ENCODE data around the gene MAP1A. TPM values are rescaled to one million over a fixed set of nuclear protein-coding genes. Genes with fewer than 3 reads are reported as not detected.

Gene MAP1A
- total and polyA plus RNA-seq, 2 experiments from 2014 or later: 0.81 to 2.0 TPM

DNA sequence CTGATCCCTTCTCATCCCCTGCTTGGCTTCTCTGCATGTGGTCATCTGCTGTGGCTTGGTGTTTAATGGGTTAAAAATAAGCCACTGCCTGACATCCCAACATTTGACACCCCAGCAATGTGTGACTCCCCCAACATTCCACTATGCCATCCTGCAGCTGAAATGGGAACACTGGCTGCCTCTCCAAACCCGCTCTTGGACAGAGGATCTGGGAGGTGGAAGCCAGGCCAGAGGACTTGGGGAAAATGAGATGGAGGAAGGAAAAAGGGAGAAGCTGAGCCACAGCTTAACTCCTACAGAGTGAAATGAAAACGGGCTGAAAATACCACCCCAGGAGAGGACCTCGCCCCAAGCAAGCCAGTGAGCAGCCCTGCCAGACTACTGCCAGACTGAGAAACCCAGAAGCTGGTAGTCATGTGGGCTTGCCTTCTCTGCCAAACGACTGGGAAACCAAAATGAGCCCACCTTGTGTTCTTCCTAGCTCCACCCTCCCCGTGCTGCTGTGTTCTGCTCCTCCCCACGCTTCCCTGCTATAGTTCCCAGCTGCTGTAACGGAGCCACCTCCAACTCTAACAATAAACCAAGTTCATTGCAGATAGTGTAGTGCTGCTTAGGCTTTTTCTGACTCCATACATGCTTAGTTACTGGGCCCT is 13.7 kb downstream of the MAP1A start:
- Histone ChIP-seq H3K79me2 (replicated peaks; ENCODE audit: insufficient read depth) (no peaks in the 10 kb centered on the region), H3K9me2 (ENCODE audit: insufficient read depth) (no peaks in the 10 kb centered on the region), H3K4me2 (peak overlapping the region; percentile 52), H3K4me3 (no peak overlapping the region), H3K4me1 (ENCODE audit: insufficient read depth) (peaks cover 8% of the 10 kb centered on the region; the same call in 1 of the 2 replicates), H3K27me3 (ENCODE audit: insufficient read depth) (no peaks in the 10 kb centered on the region), H4K20me1 (replicated peaks; ENCODE audit: insufficient read depth) (no peaks in the 10 kb centered on the region), H3F3A (replicated peaks; ENCODE audit: low read depth) (no peaks in the 10 kb centered on the region), H3K27ac (ENCODE audit: low read depth) (no peak overlapping the region), H2AFZ (peak overlapping the region; percentile 40), H3K36me3 (ENCODE audit: insufficient read depth) (no peaks in the 10 kb centered on the region)
- DNase-seq (ENCODE audit: low spot score): peak; percentile 47
- H3K4me1 Mint-ChIP-seq: peaks cover 28% of the 10 kb centered on the region
- no peaks in the 10 kb centered on the region; the same call in 2 of the 3 replicates for H3K36me3 Mint-ChIP-seq (ENCODE audit: low read depth)
- H3K9me3 Mint-ChIP-seq: no peaks in the 10 kb centered on the region; the same call in 1 of the 3 replicates
- H3K27me3 Mint-ChIP-seq (ENCODE audit: insufficient read depth, low read depth, poor library complexity): peaks cover 2% of the 10 kb centered on the region
- H3K4me3 Mint-ChIP-seq: no peak overlapping the region
- no peak for TF ChIP-seq CREB1 (CRISPR knock-in tag; IDR thresholded peaks at IDR 0.05; ENCODE audit: low read depth)
- TF ChIP-seq, protein P1, sequence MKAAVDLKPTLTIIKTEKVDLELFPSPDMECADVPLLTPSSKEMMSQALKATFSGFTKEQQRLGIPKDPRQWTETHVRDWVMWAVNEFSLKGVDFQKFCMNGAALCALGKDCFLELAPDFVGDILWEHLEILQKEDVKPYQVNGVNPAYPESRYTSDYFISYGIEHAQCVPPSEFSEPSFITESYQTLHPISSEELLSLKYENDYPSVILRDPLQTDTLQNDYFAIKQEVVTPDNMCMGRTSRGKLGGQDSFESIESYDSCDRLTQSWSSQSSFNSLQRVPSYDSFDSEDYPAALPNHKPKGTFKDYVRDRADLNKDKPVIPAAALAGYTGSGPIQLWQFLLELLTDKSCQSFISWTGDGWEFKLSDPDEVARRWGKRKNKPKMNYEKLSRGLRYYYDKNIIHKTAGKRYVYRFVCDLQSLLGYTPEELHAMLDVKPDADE (IDR thresholded peaks at IDR 0.05): no peak
- TF ChIP-seq NANOG (IDR thresholded peaks at IDR 0.05; ENCODE audit: borderline replicate concordance): no peak
- TF ChIP-seq, protein P2, sequence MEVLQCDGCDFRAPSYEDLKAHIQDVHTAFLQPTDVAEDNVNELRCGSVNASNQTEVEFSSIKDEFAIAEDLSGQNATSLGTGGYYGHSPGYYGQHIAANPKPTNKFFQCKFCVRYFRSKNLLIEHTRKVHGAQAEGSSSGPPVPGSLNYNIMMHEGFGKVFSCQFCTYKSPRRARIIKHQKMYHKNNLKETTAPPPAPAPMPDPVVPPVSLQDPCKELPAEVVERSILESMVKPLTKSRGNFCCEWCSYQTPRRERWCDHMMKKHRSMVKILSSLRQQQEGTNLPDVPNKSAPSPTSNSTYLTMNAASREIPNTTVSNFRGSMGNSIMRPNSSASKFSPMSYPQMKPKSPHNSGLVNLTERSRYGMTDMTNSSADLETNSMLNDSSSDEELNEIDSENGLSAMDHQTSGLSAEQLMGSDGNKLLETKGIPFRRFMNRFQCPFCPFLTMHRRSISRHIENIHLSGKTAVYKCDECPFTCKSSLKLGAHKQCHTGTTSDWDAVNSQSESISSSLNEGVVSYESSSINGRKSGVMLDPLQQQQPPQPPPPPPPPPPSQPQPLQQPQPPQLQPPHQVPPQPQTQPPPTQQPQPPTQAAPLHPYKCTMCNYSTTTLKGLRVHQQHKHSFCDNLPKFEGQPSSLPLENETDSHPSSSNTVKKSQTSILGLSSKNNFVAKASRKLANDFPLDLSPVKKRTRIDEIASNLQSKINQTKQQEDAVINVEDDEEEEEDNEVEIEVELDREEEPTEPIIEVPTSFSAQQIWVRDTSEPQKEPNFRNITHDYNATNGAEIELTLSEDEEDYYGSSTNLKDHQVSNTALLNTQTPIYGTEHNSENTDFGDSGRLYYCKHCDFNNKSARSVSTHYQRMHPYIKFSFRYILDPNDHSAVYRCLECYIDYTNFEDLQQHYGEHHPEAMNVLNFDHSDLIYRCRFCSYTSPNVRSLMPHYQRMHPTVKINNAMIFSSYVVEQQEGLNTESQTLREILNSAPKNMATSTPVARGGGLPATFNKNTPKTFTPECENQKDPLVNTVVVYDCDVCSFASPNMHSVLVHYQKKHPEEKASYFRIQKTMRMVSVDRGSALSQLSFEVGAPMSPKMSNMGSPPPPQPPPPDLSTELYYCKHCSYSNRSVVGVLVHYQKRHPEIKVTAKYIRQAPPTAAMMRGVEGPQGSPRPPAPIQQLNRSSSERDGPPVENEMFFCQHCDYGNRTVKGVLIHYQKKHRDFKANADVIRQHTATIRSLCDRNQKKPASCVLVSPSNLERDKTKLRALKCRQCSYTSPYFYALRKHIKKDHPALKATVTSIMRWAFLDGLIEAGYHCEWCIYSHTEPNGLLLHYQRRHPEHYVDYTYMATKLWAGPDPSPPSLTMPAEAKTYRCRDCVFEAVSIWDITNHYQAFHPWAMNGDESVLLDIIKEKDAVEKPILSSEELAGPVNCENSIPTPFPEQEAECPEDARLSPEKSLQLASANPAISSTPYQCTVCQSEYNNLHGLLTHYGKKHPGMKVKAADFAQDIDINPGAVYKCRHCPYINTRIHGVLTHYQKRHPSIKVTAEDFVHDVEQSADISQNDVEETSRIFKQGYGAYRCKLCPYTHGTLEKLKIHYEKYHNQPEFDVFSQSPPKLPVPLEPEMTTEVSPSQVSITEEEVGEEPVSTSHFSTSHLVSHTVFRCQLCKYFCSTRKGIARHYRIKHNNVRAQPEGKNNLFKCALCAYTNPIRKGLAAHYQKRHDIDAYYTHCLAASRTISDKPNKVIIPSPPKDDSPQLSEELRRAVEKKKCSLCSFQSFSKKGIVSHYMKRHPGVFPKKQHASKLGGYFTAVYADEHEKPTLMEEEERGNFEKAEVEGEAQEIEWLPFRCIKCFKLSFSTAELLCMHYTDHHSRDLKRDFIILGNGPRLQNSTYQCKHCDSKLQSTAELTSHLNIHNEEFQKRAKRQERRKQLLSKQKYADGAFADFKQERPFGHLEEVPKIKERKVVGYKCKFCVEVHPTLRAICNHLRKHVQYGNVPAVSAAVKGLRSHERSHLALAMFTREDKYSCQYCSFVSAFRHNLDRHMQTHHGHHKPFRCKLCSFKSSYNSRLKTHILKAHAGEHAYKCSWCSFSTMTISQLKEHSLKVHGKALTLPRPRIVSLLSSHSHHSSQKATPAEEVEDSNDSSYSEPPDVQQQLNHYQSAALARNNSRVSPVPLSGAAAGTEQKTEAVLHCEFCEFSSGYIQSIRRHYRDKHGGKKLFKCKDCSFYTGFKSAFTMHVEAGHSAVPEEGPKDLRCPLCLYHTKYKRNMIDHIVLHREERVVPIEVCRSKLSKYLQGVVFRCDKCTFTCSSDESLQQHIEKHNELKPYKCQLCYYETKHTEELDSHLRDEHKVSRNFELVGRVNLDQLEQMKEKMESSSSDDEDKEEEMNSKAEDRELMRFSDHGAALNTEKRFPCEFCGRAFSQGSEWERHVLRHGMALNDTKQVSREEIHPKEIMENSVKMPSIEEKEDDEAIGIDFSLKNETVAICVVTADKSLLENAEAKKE (CRISPR knock-in tag; IDR thresholded peaks at IDR 0.05): no peak
- no peak for TF ChIP-seq JUNB (IDR thresholded peaks at IDR 0.05; ENCODE audit: unreplicated experiment)
- no peak for TF ChIP-seq EZH2phosphoT487 (IDR thresholded peaks at IDR 0.05; ENCODE audit: unreplicated experiment)
- TF ChIP-seq, protein P3, sequence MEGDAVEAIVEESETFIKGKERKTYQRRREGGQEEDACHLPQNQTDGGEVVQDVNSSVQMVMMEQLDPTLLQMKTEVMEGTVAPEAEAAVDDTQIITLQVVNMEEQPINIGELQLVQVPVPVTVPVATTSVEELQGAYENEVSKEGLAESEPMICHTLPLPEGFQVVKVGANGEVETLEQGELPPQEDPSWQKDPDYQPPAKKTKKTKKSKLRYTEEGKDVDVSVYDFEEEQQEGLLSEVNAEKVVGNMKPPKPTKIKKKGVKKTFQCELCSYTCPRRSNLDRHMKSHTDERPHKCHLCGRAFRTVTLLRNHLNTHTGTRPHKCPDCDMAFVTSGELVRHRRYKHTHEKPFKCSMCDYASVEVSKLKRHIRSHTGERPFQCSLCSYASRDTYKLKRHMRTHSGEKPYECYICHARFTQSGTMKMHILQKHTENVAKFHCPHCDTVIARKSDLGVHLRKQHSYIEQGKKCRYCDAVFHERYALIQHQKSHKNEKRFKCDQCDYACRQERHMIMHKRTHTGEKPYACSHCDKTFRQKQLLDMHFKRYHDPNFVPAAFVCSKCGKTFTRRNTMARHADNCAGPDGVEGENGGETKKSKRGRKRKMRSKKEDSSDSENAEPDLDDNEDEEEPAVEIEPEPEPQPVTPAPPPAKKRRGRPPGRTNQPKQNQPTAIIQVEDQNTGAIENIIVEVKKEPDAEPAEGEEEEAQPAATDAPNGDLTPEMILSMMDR (conservative IDR thresholded peaks at IDR 0.05; ENCODE audit: low read depth in 2 of 2): no peak
- no peak for TF ChIP-seq ZNF114 (CRISPR knock-in tag; IDR thresholded peaks at IDR 0.05)
- TF ChIP-seq, protein P4, sequence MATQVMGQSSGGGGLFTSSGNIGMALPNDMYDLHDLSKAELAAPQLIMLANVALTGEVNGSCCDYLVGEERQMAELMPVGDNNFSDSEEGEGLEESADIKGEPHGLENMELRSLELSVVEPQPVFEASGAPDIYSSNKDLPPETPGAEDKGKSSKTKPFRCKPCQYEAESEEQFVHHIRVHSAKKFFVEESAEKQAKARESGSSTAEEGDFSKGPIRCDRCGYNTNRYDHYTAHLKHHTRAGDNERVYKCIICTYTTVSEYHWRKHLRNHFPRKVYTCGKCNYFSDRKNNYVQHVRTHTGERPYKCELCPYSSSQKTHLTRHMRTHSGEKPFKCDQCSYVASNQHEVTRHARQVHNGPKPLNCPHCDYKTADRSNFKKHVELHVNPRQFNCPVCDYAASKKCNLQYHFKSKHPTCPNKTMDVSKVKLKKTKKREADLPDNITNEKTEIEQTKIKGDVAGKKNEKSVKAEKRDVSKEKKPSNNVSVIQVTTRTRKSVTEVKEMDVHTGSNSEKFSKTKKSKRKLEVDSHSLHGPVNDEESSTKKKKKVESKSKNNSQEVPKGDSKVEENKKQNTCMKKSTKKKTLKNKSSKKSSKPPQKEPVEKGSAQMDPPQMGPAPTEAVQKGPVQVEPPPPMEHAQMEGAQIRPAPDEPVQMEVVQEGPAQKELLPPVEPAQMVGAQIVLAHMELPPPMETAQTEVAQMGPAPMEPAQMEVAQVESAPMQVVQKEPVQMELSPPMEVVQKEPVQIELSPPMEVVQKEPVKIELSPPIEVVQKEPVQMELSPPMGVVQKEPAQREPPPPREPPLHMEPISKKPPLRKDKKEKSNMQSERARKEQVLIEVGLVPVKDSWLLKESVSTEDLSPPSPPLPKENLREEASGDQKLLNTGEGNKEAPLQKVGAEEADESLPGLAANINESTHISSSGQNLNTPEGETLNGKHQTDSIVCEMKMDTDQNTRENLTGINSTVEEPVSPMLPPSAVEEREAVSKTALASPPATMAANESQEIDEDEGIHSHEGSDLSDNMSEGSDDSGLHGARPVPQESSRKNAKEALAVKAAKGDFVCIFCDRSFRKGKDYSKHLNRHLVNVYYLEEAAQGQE (IDR thresholded peaks at IDR 0.05; ENCODE audit: unreplicated experiment): no peak
- no peak for TF ChIP-seq ZNF331 (CRISPR knock-in tag; IDR thresholded peaks at IDR 0.05; ENCODE audit: low read depth)
- TF ChIP-seq EZH2 (IDR thresholded peaks at IDR 0.05; ENCODE audit: low read depth, unreplicated experiment): no peak
- TF ChIP-seq STAT1 (IDR thresholded peaks at IDR 0.05; ENCODE audit: unreplicated experiment): no peak
- no peak for TF ChIP-seq POLR2AphosphoS5 (IDR thresholded peaks at IDR 0.05; ENCODE audit: low read depth)
- peak; percentile 59 for ATAC-seq
- no peak overlapping the region for H3K27ac Mint-ChIP-seq
